22Rv1 (cell line): ENCODE data around the gene ACSS3.

Experiments
- H3K27ac ChIP-seq: fragments of 450-650 bp; 2 replicates; pipeline ENCODE4 v1.5.1; 2017
- ZFX ChIP-seq: fragments of 450-650 bp; IDR thresholded peaks from 2 replicates; pipeline ENCODE4 v1.6.1; 2017; ENCODE audit warnings: antibody characterized with exemption, borderline replicate concordance
- TF ChIP-seq, protein P1 (sequence below): fragments of 450-650 bp; IDR thresholded peaks from 2 replicates; pipeline ENCODE4 v1.5.1; 2017; ENCODE audit warnings: mild to moderate bottlenecking

The ACSS3 gene

DNA sequence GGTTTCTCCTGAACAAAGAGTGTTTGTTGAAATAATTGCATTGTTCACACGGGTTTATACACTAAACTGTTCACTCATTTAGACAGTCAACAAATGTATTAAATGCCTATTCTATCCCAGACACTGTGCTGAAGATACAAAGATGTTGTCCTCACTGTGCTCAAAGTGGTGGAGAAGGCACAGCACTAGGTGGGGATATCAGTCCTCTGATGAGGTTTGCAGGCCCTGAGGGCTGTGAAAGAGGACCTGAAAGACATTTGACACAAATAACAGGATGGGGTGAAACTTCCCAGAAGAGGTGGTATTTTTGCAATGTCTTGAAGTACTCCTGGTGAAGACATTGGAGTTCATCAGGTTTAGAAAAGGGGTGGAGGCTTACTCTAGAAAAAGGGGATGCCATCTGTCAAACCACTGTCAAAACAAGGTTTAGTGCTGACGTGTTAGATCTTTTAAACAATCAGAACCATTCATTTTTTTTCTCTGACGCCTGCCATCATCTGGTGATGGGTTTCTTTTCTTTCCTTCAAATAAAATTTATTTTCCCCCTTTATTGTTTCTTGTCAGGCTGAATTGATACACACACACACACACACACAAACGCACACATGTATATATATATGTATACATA lies 69.5 kb downstream of the ACSS3 start:
- TF ChIP-seq, protein P1, sequence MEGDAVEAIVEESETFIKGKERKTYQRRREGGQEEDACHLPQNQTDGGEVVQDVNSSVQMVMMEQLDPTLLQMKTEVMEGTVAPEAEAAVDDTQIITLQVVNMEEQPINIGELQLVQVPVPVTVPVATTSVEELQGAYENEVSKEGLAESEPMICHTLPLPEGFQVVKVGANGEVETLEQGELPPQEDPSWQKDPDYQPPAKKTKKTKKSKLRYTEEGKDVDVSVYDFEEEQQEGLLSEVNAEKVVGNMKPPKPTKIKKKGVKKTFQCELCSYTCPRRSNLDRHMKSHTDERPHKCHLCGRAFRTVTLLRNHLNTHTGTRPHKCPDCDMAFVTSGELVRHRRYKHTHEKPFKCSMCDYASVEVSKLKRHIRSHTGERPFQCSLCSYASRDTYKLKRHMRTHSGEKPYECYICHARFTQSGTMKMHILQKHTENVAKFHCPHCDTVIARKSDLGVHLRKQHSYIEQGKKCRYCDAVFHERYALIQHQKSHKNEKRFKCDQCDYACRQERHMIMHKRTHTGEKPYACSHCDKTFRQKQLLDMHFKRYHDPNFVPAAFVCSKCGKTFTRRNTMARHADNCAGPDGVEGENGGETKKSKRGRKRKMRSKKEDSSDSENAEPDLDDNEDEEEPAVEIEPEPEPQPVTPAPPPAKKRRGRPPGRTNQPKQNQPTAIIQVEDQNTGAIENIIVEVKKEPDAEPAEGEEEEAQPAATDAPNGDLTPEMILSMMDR: peak; percentile 30; the same call in 1 of the 2 replicates
- no peak for TF ChIP-seq ZFX
- H3K27ac ChIP-seq: no peak overlapping the region

DNA sequence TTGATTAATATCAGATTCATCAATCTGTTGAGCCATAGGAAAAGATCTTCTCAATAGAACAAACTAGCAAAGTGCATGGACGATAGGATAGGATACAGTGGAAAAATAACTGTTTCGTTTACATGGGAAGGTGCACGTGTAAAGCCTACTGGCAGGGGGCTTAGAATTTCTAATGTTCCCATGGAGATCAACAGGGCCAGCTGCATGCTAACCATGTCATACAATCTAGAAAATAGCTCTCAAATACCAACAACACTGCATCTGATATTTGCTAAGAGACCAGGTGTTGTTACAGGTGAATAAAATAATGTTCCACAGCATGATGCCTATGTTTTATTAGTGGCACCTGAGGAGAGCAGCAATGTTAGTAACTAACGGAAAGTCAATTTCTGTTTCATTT lies 72.5 kb downstream of the ACSS3 start:
- TF ChIP-seq, protein P1: no peak
- TF ChIP-seq ZFX: no peak
- no peak overlapping the region for H3K27ac ChIP-seq

DNA sequence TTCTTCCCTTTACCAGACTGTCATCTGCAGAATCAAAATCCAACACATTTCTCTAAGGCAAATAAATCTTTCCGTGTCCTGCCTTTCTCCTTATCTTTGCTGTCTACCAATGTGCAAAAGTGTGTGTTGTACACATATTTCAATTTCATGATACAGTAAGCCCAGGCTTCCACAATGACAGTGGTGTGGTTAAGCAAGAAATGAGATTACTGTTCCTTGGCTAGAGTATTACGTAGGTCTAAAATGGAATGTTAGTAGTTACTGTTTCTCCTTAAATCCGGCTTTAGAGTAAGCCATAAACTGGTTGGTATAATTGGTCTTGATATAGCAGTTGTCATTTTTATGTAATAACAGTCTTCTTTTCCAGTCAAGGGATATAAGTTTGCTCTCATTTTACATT lies 82.0 kb downstream of the ACSS3 start:
- TF ChIP-seq ZFX: no peak
- TF ChIP-seq, protein P1: no peak
- no peak overlapping the region for H3K27ac ChIP-seq

DNA sequence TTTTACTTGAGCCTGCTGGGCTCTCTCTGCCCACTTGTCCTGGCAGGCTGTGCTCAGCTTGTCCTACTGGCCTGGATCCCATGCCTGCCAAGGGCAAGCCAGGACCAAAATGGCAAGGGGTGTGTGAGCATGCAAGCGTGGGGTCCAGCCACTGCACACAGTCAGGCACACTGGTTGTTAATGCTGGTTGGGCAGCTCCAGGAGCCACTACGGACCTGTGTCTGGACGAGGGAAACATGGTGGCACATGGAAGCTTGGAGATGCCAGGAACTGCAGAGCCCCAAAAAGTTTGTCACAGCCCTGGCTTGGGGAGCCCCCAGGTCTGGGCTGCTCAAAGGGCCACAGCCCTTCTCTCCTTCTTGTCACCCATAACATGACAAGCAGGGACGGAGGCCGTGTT lies 83.8 kb downstream of the ACSS3 start:
- H3K27ac ChIP-seq: no peak overlapping the region
- TF ChIP-seq, protein P1: no peak
- TF ChIP-seq ZFX: no peak

DNA sequence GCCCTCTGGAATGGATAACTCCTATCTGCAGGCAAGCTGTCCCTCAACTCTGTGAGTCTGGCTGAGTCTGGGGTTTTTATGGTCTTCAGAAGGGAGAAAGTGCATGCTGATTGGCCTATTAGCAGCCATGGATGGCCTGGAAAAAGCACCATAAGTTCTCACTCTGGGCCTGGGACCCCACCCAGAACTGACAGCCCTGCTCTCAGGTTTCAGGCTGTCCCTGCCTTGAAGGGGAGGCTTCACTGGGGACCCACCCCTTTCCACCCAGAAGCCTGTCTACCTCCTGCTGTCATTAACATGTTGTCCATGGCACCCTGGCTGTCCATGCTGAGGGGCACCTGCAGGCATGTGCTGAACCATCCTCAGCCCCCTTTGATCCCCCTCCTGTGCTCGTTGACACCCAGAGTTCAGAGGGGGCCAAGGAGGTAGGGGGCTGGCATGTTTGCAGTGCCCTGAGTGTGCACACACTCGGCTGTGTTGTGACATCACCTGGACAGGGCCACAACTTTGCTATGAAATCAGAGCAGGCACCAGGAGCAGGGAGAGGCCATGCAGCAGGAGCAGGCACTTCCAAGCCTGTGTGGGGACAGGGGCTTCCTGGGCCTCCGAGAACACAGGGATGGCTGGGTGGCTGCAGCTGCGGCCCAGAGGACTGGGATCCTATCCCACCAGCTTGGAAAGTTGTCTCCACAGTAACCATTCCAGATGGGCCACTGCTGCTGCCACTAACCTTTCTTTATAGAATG lies 84.7 kb downstream of the ACSS3 start:
- TF ChIP-seq ZFX: no peak
- TF ChIP-seq, protein P1: no peak
- no peak overlapping the region for H3K27ac ChIP-seq

- H3K27ac ChIP-seq: no peak overlapping the region
- no peak for TF ChIP-seq ZFX
- TF ChIP-seq, protein P1: no peak
Observed at GRCh38 chr12:81164827-81165226, 86.9 kb downstream of the ACSS3 start.

GRCh38 chr12:81166790-81167189 lies 88.9 kb downstream of the ACSS3 start:
- no peak overlapping the region for H3K27ac ChIP-seq
- TF ChIP-seq, protein P1: no peak
- no peak for TF ChIP-seq ZFX
